OCI-M2 (cell line): ENCODE measurements around the gene RBMS3.
"Not testable (repeated sequence)": the region's sequence is repeated elsewhere in the genome, so short reads cannot be mapped to it uniquely, and the experiment has no call there.

Experiments used
- DNase-seq: peaks from one replicate; lab custom pipeline; 2025; ENCODE audit not compliant: unreplicated experiment; lab: John Stamatoyannopoulos, UW

RBMS3 gene

DNA sequence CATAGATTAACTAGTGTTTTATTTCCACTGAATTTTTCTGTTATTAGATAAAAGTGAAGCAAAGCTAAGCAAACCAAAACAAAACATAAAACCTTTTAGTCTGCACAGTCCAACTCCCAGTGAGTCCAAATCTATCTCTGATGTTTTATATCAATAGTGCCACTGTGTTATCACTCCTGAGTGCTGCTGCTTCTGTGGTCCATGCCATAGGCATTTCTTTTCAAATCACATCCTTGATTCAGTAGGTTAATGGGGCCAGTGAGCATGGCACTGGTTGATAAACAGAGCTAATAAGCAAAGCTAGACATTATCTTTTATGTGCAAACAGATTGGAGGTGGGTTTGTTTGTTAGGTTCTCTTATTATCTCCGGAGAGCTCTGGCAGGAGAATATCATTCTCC, 30.0 kb downstream of the RBMS3 start:
- DNase-seq, result no peak

DNA sequence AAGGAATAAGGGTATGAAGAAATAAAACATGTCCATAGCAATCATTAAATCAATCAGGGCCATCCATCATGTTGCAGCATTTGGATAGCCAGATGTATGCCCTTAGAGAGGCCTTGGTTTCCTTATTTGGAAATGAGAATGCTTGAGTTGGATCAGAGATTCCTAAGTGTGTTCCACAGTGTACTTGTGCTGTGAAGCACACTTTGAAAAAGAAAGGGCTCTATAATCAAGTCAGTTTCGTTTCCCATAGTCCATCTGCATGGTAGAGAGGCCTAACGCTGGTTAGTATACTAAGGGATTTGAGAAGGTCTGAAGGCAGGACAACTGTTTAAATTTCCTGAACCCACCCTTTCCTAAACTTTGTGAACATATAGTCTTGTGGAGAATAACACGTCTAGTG, 30.9 kb downstream of the RBMS3 start:
- no peak for DNase-seq

DNA sequence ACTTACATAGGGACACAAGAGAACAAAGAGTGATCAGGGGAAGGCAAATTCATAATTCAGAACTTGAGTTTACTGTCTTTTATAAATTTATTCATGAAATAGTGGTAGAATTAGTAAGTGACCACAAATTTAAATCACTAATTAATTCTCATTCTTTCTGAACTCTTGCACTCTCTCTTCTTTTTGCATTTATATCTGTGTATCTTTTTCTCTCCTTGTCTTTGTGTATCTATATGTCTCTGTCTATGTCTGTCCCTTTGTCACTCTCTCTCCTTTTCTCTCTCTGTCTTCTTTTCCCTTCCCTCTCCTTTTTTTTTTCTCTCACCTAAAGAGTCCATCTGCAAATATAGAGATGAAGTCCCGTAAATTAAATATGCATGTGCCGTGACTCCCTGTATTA, 31.5 kb downstream of the RBMS3 start:
- no peak for DNase-seq

DNA sequence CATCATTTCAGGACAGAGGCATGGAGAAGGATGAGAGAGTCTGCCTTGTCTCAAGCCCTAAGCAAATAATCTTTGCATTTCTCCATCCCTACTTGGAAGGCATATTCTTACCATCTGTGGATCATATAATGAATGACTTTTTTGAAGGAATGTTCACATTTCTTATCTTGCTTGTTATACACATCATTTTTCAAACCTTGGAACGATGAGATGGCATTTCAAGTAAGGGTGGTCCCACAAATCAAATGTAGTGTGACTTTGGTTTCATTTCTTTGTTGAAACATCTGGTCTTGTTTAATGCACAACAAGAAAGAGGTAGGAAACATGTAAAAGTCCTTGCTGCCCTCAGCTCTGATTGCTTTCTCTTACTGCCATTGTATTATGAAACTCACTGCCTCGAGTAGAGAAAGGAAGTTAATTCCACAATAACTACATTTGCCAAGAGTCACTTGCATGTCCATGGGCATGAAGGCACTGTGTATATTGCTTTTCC, 32.1 kb downstream of the RBMS3 start:
- DNase-seq, result no peak

DNA sequence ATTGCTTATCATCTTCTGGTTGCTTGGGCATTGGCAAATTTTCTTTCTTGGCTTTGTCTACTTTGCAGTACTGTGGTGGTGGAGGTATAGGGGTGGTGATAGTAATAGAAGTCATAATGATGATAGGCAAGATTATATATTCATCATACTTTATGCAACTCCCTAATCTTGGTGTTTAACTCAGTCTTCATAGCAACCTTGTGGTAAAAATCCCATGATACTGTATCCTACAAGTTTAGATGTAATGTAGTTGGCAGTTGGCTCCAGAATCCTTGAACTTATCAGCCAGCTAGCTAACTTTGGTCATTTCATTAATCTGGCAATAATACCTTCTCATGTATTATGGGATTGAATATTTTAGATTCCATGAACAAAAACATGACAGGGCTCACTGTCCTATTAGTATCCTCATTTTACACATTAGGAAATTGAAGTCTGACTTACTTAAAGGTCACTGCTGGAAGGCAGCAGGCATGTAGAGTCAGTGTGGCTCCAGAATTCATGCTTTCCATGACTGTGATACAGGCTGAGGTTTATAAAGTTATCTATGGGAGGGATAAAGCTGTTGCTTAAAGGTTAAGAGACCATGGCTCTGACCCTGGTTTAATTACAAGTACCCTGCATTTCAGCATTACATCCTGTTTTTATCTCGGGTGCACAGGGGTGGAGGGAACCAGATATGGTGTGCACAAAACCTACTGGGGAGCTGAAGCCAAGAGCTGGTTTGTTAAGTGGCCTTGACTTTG, 33.3 kb downstream of the RBMS3 start:
- DNase-seq, result no peak

DNA sequence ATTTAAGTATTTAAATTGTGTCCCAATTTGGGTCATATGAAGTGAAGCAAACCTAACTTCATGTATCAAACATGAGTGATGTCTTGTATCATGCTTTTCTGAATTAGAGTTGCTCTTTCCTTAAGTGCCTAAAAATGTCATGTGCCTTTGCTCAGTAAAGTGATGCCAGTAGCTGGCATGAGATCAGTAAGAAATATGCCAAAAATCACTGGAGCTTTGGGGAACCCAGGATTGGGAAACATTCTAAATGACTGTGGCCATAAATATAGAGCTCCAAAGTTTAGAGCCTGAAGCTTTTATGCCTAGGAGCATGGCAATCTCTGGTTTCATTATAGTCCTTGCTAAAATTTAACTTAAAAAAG, 33.8 kb downstream of the RBMS3 start:
- no peak for DNase-seq

DNA sequence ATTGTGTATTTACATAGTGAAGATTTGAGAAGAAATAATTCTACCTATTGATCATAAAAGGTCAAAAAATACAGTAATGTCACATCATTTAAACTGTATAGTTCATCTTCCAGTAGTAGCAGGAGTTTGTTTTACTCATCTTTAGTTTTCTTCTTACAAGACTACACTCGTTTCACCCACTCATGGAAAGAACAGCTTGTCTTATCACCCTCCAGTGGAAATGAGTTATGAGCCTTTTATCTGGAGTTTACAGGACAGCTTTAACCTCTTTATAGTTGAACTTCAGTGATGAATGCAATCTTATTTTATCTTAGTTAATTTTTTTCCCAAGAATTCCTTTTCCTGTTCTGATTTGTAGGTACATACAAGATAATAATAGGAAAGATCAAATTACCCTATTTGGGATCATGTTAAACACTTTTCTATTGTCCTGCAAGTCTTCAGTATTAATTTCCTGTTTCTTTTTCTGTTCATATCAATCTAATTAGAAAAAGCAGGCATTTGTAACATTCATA, 36.8 kb downstream of the RBMS3 start:
- no peak for DNase-seq

DNA sequence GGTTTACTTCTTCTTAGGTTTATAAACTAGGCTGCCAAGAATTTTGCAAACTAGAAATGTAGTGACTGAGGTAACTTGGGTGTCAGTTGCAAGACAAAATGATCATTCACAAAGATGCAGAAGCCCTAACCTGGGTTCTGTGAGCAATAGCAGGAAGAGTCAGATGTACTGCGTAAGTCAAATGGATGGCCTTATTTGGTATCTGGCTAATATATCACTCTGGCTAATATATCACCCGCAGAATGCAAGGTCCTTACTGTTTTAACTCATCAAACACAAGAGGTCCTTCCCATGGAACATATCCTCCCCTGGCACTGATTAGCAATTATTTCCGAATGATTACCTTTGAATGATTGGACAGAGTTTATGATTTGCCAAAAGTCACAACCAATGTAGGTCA, 37.4 kb downstream of the RBMS3 start:
- DNase-seq, result no peak

DNA sequence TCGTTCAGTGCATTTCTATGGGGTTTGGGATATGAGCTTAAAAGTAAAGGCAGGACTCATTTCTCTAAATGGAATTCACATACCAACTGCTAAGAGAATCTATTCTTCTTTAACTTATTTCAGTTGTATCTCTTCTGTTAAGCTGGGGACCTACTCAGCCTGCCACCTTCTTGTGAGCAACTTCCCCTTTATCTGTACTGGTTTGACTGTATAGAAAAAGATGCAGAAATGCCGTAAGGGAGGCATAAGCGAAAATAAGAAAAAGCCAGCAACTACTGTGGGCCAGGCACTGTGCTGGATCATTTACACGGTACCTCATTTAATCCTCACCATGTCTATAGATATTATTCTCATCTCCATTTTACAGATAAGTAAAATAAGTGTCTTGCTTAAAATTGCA, 38.4 kb downstream of the RBMS3 start:
- no peak for DNase-seq

DNA sequence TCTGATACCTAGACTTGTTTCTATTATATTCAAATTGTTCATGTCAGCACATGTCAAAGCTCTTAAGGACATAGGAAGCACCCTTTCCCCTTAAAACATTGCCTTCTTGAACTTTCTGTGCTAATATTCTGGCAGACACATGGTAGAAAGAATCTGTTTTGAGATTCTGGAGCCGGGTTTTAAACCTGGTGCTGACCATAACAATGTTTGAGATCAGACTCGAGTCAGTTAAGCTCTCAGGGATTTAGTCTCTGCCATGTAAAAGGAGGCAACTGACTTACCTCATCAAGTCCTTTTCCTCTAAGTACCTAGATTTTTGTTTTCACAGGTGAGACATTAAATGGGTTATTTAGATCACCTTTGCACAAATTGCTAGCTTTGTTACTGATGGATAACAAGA, 38.9 kb downstream of the RBMS3 start:
- DNase-seq, result no peak

DNA sequence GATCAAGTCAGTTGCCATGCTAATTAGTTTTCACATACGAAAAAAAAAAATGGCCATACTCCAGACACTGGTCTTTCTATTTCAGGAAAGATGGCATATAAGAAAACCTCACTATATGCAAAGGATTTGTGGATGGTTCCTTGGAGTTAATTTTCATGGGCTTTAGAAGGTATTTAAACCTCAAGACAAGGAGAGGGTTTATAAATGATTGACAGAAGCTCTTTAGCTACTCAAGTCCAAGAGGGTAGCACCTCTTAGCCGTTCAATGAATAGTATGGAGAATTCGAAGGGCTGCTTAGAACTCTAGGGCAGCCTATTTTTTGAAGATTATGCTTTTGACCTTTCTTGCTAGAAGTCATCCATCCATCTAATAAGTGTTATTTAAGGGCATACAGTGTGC, 41.7 kb downstream of the RBMS3 start:
- DNase-seq, result no peak

DNA sequence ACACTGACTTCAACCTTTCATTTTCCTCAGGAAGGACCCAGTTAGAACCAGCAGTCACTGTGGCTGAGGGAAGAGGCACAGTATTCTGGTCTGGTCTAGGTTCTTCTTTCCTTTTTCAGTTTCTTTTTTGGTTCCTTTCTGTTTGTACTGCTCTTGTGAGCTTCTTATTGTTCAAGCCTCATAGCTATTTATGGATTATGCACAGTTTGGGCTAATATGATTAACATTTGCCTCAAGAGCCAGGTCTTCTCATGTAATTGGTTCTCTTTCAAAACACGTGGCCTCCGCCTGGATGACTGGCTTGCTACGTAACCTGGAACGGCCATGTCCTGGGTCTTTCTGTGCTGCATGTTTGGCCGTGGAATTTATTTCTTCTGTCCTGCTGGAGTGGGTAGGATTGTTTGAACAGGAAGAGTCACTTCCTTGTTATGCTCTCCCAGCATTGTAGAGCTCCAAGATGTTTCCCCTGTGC, 43.3 kb downstream of the RBMS3 start:
- DNase-seq, result no peak

DNA sequence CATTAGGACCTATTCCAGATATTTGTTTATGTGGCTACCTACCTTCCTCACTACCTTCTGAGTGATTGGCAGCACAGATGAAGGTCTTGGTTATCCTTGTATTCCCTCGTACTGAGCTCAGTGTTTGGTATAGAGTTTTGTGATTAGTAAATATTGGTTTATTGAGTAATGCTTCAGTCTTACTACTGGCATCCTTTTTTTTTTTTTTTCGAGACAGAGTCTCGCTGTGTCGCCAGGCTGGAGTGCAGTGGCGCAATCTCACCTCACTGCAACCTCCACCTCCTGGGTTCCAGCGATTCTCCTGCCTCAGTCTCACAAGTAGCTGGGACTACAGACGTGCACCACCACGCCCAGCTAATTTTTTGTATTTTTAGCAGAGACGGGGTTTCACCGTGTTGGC, 45.7 kb downstream of the RBMS3 start:
- DNase-seq, result not testable (repeated sequence)

DNA sequence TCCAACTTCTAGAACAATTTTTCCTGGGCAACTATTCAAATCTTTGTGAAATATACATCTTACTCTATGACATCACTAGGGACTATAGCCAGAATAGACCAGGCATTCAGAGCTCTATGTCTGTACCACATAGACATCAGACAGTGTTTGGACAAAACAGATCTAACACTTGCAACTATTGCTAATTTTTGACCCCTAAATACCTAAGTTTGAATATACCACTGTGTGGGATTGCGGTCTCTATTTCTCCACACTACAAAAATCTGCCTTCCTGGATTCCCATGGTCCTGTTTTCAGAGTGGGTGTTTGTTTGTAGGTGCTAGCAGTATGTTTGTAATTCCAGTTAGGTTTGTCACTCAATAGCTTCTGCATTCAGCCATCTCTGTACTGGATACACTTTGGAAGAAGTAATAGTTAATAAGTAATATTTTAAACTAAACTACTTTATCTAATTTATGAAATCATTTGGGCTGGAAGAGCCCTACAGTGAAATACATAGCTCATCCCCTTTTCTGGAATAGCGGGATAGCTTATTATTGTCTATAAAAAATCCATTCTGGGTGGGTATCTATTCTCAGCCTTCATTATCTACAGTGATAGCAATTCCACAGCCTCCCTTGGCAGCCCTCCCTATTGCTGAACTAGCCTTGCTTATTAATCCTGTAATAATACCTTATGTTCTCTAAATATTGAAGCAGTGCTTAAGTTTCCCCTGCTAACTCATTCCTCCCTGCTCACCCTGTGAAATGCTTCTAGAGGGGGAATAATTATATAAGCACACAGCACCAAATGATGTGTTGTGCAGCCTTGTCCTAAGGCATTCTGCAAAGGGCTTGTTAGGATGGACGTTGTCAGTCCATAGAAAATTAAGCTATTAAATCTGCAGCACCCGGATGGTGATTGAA, 49.4 kb downstream of the RBMS3 start:
- DNase-seq, result no peak

DNA sequence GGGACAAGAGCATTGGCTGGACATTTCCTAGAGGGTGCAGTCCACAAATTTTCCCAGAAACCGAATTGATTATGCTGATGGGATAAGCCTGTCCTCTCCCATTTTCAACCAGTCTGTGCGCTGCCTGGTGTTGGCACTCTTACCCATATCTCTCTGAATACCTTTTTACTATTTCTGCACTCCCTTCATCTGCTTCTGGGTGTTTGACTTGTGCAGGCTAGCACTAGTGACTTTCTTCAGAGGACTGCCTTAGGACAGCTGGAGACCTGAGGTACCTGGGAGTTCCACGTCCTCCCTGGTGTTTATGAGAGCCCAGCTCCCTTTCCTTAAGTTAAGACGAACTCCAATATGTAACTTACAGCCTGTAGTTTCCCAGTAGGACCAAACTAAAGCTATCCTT, 50.2 kb downstream of the RBMS3 start:
- DNase-seq, result no peak

DNA sequence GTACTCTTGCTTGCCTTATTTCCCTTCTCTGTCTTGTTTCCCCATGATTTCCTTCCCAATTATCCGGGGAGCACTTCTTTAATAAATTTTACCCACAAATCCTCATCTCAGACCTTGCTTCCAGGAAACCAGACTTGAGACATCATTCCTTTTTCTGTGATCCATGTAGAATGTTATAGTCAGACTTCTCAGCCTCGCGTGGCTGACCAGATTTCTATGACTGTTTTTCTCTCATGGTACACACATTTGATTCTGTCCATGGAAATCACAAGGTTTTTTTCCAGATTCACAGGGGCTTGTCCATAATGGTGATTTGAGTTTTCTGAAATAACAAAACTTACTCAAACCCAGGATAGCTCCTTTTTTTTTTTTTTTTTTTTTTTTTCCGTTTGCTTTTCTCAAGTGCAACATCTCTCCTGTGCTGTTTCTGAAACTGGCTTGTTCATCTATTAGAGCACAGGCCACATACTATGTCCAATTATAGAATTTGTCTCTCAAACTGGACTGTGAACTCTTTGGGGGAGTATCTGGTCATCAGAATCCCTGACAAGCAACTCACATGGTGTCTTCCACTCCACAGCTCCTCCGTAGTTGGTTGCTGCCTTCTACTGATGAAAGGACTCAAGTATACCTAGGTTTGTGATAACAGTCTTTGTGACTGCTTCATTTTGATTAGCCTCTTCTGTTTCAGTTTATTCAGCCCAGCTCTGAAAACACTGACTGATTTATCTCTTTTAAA, 50.8 kb downstream of the RBMS3 start:
- no peak for DNase-seq

DNA sequence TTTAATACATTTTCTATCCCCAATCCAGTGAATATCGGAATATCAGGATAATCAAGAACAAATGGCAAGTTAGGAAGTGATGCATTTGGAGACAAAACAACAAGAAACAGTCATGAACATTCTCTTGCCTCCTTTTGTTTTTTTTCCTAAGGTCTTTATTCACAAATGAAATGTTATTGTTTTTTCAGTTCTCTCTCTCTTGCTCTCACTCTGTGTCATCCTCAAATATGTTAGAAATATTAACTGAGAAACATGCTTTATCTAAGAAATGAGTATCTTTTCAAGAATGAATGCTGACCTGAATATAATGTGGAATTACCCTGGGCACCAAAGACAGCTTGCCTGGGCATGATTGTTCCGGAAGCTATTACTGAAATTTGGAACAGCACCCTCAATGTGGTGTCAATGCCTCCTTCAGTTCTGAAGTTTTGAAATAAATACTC, 51.3 kb downstream of the RBMS3 start:
- DNase-seq, result no peak

DNA sequence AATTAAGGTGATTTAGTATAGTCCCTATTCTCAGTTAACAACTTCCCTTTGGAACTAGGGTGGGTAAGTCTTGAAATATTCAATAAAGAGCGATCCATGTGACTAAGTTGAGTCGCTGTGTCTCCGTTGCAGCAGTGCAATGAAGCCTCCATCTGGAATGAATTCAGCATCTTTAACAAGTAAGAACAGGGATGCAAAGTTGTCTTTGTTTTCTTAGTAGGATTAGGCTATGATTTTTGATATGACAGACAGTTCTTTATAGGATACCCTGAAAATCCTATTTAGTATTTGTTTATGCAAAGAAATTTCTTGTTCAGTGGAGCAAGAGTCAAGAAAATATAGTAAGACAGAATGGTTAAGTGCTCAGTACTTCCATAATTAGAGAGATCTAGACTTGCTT, 52.7 kb downstream of the RBMS3 start:
- DNase-seq, result no peak

DNA sequence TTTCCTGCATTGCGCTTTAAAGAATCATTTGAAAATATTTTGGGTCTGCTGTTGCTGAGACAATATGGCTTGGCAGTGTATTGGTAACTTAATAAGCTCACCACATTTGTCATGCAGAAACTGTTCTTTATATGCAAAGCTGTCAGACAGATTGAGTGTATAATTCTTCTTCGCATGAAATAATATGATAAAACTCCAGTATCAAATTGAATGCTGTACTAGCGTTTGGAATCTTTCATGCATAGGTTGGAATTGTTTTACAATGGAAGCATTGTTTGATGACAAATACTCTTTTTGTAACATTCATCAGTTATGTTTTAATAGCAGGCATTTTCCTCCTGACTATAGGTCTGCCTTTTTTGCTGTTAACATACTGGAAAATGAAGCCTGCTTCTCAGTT, 53.8 kb downstream of the RBMS3 start:
- no peak for DNase-seq

DNA sequence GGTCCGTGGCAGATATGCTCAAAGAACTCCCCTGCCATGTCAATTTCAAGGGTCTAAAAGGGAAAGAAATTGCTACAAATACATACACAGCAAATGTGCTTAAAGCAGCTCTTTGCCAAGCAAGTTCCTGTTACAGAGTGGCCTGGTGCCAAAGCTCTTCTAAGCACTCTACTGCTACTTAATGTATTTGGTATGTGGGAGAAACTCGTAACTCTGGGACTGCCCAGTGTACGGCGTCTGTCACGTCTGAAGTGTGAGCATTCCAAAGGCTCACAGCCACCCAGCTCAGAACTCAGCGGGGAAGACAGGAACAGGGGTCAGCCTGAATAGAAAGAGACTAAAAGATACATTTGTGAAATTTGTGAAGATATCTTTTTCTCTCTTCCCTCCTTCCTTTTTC, 54.6 kb downstream of the RBMS3 start:
- no peak for DNase-seq

DNA sequence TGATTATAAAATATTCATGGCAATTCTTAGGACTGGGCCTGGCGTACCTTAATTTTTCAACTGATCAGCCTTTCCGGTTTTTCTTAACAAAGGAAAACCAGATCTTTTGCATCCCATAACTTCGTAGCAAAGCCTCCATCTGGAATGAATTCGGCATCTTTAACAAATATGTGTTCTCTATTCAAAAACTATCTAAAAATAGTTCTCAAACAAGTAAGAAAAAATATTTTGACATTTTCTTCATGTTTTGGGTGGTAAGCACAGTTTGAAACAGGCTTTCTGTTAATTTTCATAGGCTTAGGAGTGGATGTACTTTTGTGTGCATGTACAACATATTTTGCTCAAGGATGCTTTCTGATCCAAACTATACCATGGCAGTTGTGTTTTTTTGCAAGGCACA, 55.1 kb downstream of the RBMS3 start:
- no peak for DNase-seq
